Measurements from ENCODE around the gene PROC.

Gene PROC

DNA sequence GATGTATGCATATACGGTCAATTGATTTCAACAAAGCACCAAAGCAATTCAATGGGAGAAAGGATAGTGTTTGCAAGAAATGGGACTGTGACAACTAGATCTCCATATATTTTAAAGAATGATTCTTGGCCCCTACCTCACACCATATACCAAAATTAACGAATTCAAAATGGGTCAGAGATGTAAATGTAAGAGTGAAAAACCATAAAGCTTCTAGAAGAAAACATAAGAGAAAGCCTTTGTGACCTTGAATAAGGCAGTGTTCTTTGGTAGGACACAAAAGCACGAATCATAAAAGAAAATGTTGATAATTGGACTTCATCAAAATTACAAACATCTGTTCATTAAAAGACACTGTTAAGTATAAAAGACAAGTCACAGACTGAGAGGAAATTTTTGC is 5.0 kb upstream of the PROC start:
- DNase-seq (ENCODE audit: insufficient read length, low spot score) = no peak
- no peak for FAIRE-seq

DNA sequence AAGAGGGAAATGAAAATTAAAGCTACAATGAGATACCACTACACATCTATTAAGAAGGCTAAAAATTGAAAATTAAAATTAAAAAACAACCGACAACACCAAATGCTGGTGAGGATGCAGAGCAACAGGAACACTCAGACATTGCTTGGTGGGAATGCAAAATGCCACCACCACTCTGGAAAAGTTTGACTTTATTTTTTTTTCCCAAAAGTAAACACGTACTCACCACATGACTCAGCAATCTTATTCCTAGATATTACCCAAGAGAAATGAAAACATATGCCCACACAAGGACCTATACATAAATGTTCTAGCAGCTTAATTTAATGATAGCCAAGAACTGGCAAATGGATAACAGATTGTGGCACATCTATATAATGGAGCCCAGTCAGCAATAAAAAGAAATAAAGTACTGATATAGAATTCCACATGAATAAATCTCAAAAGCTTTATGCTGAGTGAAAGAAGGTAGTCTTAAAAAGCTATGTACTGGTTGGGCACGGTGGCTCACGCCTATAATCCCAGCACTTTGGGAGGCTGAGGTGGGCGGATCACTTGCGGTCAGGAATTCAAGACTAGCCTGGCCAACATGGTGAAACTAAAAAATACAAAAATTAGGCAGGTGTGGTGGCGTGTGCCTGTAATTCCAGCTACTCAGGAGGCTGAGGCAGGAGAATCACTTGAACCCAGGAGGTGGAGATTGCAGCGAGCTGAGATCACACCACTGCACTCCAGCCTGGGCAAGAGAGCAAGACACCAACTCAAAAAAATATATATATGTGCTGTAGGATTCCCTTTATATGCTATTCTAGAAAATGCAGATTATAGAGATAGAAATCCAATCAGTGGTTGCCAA is 4.2 kb upstream of the PROC start:
- DNase-seq (ENCODE audit: insufficient read length, low spot score) (no peak), FAIRE-seq (no peak)

DNA sequence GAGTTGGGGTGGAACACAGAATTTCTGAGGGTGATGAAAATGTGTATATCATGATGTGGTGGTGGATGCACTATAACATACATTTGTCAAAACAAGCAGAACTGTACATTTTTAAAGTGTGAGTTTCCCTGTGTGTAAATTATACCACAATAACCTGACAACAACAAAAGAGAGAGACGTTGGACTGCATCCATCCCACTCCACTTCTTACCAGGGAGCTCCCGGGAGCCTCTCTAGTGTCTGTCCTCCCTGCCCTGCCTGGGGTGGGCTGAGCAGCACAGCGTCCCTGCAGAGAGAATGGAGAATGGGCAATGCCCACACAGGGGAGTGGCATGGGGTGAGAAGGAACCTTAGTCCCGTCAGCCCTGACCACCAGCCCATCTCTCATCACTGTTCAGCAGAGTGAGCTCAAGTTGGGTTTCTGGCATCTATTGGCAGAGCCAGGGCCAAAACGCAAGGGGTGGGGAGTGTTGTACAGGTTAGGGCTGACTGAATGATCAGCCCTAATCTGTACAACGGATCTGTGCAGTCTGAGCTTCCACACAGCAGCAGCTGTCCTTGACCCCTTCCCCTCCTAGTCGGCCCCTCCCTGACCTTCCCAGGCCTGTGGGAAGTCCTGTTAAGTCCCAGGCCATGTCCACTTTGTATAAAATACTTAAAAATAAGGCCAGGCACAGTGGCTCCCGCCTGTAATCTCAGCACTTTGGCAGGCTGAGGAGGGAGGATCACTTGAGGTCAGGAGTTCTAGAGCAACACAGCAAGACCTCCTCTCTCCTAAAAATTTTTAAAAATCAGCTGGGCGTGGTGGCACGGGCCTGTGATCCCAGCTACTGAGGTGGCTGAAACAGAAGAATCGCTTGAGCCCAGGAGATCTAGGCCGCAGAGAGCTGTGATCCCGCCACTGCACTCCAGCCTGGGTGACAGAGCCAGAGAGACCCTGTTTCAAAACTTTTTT is 3.3 kb upstream of the PROC start:
- no peak for DNase-seq (ENCODE audit: insufficient read length, low spot score)
- no peak for FAIRE-seq

DNA sequence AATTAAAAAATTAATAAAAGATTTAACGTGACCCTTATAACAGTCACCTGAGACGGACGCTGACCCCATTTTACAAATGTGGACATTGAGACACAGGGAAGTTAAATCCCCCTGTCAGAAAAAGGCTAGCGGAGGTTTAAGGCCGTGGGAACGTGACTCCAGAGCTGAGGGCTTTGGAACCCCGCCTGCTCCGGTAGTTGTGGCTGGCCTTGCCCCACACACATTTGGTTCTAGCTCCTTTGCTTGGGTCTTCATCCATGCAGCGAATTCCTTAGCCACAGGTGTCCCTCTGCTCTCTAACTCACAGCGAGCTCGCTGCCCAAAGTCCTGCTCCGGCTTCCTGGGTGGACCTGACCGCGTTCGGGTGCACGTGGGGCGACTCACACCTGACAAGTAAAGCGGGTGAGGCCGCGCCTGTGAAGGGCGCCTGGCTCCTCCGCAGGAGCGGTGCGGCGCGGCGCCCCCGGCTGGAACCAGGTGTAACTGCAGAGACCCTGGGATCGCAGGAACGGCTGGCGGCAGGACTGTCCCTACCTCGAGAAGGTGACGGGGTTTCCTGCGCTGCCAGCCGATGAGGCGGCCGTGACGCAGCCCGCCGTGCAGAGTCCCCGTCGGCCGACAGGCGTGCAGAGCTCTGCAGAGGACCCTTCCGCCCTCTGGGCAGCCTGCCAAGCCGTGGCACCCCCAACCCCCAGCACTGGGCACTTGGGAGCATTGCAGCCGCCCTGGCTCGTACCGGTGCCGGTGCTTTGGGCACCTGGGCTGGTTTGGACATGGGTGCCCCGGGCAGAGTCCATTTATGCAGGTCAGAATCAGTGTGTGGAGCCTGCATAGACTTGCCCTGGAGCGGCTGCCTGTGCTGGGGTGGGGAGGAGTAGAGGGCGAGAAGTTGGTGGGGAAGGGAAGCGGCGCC is 2.4 kb upstream of the PROC start:
- FAIRE-seq (no peak), DNase-seq (ENCODE audit: insufficient read length, low spot score) (no peak)

DNA sequence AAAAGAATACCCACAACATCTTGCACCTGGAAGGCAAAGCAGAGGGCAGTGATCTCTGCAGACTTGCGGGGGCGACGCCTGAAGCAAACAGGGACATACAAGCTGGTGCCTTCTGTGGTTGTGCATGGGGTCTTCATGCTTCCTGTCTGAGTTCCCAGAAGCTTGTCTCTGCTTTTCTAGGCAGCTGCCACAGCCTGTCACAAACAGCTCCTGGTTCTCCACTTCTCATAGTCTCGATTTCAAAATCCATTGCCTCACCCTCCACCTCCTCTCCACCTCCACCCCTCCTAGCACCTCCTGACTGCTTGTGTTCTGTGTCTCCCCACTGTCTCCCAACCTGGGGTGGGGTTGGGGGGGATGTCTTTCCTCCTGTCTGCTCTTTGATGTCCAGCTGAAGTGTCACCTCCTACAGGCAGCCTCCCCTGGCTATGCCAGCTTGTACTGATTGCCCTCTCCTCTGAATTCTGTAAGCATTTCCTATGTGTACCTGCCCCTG is 1.7 kb upstream of the PROC start:
- FAIRE-seq = no peak
- no peak for DNase-seq (ENCODE audit: insufficient read length, low spot score)

DNA sequence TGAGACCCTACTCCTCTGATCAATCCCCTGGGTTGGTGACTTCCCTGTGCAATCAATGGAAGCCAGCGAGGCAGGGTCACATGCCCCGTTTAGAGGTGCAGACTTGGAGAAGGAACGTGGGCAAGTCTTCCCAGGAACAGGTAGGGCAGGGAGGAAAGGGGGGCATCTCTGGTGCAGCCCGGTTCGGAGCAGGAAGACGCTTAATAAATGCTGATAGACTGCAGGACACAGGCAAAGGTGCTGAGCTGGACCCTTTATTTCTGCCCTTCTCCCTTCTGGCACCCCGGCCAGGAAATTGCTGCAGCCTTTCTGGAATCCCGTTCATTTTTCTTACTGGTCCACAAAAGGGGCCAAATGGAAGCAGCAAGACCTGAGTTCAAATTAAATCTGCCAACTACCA is 821 bp upstream of the PROC start:
- FAIRE-seq (no peak), DNase-seq (ENCODE audit: insufficient read length, low spot score) (no peak)

DNA sequence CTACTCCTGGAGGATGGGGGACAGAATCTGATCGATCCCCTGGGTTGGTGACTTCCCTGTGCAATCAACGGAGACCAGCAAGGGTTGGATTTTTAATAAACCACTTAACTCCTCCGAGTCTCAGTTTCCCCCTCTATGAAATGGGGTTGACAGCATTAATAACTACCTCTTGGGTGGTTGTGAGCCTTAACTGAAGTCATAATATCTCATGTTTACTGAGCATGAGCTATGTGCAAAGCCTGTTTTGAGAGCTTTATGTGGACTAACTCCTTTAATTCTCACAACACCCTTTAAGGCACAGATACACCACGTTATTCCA is 844 bp downstream of the PROC start:
- DNase-seq (ENCODE audit: insufficient read length, low spot score) = no peak
- no peak for FAIRE-seq

DNA sequence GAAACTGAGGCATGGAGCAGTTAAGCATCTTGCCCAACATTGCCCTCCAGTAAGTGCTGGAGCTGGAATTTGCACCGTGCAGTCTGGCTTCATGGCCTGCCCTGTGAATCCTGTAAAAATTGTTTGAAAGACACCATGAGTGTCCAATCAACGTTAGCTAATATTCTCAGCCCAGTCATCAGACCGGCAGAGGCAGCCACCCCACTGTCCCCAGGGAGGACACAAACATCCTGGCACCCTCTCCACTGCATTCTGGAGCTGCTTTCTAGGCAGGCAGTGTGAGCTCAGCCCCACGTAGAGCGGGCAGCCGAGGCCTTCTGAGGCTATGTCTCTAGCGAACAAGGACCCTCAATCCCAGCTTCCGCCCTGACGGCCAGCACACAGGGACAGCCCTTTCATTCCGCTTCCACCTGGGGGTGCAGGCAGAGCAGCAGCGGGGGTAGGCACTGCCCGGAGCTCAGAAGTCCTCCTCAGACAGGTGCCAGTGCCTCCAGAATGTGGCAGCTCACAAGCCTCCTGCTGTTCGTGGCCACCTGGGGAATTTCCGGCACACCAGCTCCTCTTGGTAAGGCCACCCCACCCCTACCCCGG is 1.3 kb downstream of the PROC start:
- FAIRE-seq (no peak), DNase-seq (ENCODE audit: insufficient read length, low spot score) (no peak)

DNA sequence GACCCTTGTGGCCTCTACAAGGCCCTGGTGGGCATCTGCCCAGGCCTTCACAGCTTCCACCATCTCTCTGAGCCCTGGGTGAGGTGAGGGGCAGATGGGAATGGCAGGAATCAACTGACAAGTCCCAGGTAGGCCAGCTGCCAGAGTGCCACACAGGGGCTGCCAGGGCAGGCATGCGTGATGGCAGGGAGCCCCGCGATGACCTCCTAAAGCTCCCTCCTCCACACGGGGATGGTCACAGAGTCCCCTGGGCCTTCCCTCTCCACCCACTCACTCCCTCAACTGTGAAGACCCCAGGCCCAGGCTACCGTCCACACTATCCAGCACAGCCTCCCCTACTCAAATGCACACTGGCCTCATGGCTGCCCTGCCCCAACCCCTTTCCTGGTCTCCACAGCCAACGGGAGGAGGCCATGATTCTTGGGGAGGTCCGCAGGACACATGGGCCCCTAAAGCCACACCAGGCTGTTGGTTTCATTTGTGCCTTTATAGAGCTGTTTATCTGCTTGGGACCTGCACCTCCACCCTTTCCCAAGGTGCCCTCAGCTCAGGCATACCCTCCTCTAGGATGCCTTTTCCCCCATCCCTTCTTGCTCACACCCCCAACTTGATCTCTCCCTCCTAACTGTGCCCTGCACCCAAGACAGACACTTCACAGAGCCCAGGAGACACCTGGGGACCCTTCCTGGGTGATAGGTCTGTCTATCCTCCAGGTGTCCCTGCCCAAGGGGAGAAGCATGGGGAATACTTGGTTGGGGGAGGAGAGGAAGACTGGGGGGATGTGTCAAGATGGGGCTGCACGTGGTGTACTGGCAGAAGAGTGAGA is 2.0 kb downstream of the PROC start:
- no peak for DNase-seq (ENCODE audit: insufficient read length, low spot score)
- FAIRE-seq = no peak

DNA sequence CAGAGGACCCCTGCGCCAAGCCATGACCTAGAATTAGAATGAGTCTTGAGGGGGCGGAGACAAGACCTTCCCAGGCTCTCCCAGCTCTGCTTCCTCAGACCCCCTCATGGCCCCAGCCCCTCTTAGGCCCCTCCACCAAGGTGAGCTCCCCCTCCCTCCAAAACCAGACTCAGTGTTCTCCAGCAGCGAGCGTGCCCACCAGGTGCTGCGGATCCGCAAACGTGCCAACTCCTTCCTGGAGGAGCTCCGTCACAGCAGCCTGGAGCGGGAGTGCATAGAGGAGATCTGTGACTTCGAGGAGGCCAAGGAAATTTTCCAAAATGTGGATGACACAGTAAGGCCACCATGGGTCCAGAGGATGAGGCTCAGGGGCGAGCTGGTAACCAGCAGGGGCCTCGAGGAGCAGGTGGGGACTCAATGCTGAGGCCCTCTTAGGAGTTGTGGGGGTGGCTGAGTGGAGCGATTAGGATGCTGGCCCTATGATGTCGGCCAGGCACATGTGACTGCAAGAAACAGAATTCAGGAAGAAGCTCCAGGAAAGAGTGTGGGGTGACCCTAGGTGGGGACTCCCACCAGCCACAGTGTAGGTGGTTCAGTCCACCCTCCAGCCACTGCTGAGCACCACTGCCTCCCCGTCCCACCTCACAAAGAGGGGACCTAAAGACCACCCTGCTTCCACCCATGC is 3.0 kb downstream of the PROC start:
- FAIRE-seq (no peak), DNase-seq (ENCODE audit: insufficient read length, low spot score) (no peak)

DNA sequence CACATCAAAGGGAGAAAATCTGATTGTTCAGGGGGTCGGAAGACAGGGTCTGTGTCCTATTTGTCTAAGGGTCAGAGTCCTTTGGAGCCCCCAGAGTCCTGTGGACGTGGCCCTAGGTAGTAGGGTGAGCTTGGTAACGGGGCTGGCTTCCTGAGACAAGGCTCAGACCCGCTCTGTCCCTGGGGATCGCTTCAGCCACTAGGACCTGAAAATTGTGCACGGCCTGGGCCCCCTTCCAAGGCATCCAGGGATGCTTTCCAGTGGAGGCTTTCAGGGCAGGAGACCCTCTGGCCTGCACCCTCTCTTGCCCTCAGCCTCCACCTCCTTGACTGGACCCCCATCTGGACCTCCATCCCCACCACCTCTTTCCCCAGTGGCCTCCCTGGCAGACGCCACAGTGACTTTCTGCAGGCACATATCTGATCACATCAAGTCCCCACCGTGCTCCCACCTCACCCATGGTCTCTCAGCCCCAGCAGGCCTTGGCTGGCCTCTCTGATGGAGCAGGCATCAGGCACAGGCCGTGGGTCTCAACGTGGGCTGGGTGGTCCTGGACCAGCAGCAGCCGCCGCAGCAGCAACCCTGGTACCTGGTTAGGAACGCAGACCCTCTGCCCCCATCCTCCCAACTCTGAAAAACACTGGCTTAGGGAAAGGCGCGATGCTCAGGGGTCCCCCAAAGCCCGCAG is 3.8 kb downstream of the PROC start:
- peak; percentile 9 for FAIRE-seq
- DNase-seq (ENCODE audit: insufficient read length, low spot score) = no peak

DNA sequence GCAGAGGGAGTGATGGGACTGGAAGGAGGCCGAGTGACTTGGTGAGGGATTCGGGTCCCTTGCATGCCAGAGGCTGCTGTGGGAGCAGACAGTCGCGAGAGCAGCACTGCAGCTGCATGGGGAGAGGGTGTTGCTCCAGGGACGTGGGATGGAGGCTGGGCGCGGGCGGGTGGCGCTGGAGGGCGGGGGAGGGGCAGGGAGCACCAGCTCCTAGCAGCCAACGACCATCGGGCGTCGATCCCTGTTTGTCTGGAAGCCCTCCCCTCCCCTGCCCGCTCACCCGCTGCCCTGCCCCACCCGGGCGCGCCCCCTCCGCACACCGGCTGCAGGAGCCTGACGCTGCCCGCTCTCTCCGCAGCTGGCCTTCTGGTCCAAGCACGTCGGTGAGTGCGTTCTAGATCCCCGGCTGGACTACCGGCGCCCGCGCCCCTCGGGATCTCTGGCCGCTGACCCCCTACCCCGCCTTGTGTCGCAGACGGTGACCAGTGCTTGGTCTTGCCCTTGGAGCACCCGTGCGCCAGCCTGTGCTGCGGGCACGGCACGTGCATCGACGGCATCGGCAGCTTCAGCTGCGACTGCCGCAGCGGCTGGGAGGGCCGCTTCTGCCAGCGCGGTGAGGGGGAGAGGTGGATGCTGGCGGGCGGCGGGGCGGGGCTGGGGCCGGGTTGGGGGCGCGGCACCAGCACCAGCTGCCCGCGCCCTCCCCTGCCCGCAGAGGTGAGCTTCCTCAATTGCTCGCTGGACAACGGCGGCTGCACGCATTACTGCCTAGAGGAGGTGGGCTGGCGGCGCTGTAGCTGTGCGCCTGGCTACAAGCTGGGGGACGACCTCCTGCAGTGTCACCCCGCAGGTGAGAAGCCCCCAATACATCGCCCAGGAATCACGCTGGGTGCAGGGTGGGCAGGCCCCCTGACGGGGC is 4.6 kb downstream of the PROC start:
- peak; percentile 63 for FAIRE-seq
- no peak for DNase-seq (ENCODE audit: insufficient read length, low spot score)

DNA sequence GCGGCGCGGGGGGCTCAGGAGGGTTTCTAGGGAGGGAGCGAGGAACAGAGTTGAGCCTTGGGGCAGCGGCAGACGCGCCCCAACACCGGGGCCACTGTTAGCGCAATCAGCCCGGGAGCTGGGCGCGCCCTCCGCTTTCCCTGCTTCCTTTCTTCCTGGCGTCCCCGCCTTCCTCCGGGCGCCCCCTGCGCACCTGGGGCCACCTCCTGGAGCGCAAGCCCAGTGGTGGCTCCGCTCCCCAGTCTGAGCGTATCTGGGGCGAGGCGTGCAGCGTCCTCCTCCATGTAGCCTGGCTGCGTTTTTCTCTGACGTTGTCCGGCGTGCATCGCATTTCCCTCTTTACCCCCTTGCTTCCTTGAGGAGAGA is 5.2 kb downstream of the PROC start:
- DNase-seq (ENCODE audit: insufficient read length, low spot score) (peak; percentile 25), FAIRE-seq (peak; percentile 16)

DNA sequence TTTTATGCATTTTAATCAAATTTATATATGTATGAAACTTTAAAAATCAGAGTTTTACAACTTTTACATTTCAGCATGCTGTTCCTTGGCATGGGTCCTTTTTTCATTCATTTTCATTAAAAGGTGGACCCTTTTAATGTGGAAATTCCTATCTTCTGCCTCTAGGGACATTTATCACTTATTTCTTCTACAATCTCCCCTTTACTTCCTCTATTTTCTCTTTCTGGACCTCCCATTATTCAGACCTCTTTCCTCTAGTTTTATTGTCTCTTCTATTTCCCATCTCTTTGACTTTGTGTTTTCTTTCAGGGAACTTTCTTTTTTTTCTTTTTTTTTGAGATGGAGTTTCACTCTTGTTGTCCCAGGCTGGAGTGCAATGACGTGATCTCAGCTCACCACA is 5.7 kb downstream of the PROC start:
- no peak for FAIRE-seq
- DNase-seq (ENCODE audit: insufficient read length, low spot score) = no peak

DNA sequence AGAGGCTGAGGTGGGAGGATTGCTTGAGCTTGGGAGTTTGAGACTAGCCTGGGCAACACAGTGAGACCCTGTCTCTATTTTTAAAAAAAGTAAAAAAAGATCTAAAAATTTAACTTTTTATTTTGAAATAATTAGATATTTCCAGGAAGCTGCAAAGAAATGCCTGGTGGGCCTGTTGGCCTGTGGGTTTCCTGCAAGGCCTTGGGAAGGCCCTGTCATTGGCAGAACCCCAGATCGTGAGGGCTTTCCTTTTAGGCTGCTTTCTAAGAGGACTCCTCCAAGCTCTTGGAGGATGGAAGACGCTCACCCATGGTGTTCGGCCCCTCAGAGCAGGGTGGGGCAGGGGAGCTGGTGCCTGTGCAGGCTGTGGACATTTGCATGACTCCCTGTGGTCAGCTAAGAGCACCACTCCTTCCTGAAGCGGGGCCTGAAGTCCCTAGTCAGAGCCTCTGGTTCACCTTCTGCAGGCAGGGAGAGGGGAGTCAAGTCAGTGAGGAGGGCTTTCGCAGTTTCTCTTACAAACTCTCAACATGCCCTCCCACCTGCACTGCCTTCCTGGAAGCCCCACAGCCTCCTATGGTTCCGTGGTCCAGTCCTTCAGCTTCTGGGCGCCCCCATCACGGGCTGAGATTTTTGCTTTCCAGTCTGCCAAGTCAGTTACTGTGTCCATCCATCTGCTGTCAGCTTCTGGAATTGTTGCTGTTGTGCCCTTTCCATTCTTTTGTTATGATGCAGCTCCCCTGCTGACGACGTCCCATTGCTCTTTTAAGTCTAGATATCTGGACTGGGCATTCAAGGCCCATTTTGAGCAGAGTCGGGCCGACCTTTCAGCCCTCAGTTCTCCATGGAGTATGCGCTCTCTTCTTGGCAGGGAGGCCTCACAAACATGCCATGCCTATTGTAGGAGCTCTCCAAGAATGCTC is 6.6 kb downstream of the PROC start:
- FAIRE-seq (no peak), DNase-seq (ENCODE audit: insufficient read length, low spot score) (no peak)

Data from HTR-8/SVneo (cell line).